NK-92 (cell line): ENCODE results near the gene DEAF1.

Experiments used
- DNase-seq: peaks from one replicate; lab custom pipeline; 2025; ENCODE audit not compliant: unreplicated experiment; lab: John Stamatoyannopoulos, UW

DEAF1 gene

DNA sequence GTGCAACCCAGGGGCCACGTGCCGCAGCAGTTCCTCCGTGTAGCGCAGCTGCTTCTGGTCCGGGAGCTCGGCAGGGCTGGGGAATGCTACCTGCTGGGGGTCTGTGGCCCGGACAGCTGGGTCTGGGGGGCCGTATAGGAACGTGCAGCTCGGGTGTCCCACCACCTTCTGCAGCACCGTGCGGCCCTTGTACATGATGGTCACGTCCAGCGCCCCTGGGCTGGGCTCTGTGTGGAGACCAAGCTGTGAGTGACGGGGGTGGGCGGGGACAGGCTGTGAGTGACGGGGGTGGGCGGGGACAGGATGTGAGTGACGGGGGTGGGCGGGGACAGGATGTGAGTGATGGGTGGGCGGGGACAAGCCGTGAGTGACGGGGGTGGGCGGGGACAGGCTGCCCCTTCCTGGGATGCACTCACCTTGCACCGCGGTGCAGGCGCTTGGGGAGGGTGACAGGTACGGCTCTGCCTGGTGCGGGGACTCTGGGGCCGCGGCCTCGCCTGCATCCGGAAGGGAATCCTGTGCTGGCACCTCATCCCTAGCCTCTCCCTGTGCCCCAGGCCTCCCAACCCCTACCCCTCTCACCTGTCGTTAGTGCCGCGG is 81.6 kb downstream of the DEAF1 start:
- peak; percentile 42 for DNase-seq

DNA sequence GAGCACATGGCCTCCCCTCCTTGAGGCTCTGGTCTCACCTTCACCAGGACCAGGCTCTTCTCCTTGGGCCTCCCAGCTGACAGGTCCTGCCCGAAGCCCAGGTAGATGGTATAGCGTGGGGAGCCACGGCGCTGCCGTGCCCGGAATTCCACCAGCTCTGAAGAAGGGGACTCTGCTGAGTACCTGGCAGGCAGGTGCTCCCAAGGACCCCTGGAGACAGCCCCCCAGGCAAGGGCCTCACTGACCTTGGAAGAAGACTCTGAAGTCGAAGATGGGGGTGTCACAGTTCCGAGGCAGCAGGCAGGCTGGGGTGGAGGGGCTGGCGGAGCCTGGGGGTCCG is 82.1 kb downstream of the DEAF1 start:
- DNase-seq: no peak

DNA sequence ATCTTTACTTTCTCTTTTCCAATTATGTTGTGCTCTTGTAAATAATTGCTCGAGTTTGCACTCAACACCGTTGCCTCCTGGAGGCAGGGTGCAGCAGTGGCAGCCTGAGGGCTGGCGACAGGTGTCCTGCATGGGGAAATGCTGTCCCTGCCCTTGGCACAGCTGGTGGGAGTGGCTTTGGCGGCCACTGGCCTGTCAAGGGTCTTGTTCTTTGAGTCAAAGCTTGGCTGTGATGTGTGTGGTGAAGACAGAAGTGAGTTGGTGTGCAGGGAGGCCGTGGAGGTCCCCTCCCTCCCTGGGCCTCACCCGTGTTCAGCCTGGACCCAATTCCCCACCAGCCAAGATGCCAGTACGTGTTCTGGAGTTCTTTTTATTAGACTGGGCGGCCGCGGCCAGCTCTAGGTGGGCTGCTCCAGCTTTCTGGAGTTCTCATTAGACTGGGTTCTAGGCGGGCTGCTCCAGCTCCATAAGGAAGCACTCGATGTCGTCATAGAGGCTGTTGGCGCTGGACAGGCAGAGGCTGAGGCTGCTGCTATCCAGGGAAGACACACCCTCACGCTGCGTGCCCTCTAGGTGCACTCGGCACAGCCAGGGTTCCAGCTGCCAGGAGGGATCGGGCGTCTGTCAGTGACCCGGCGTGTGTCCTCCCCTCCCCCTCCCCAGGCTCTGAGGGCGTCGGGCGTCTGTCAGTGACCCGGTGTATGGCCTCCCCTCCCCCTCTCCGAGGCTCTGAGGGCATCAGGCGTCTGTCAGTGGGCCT is 82.6 kb downstream of the DEAF1 start:
- no peak for DNase-seq

DNA sequence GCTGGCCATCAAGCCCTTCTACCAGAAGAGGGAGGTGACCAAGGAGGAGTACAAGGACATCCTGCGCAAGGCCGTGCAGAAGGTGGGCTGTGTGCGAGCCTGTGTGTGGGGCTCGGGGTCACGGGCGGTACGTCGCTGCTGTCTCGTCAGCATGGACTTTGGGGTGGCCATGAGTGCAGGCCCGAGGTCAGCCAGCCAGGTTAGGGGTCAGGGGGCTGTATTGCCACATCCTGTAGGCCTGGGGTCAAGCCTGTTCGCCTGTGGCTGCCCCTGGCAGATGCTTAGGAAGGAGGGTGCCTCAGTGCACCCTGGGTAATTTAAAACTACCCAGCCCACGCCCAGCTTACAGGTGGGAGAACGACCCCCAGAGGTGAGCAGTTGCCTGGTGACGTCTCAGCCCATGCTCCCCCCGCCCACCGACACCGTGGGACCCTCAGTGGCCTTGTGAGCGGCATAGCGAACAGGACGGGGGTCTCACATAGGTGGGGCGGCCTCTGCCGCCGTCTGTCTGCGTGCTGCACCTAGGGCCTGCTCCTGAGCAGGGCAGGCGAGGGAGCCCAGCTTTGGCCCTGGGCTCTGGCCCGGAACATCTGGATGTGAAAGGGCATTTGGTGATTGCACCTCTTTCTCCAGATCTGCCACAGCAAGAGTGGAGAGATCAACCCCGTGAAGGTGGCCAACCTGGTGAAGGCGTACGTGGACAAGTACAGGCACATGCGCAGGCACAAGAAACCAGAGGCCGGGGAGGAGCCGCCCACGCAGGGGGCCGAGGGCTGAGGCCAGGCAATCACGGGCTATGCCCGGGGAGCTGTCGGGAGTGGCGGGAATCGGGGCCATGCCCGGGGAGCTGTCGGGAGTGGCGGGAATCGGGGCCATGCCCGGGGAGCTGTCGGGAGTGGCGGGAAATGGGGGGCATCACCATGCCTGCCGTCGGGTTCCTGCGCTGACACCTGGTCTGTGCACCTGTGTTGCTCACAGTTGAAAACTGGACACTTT is 83.7 kb downstream of the DEAF1 start:
- no peak for DNase-seq

DNA sequence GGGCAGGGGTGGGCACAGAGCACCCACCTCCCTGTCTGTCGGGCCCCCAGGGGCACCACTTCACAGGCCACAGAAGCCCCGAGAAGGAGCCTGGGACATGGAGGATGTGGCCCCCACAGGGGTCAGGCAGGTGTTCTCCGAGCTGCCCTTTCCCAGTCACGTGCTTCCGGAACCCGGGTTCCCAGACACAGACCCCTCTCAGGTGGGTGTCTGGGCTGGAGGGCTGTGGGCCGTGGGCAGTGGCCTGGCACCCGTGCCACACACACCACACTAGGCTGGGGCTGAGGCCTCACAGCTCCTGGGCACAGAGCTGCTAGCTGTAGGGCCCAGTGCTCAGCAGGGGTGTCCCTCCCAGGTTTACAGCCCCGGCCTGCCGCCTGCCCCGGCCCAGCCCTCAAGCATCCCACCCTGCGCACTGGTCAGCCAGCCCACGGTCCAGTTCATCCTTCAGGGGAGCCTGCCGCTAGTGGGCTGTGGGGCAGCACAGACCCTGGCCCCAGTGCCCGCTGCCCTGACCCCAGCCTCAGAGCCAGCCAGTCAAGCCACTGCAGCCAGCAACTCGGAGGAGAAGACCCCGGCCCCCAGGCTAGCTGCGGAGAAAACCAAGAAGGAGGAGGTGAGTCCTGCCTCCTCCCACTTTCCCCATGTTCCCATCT is 84.7 kb downstream of the DEAF1 start:
- no peak for DNase-seq

DNA sequence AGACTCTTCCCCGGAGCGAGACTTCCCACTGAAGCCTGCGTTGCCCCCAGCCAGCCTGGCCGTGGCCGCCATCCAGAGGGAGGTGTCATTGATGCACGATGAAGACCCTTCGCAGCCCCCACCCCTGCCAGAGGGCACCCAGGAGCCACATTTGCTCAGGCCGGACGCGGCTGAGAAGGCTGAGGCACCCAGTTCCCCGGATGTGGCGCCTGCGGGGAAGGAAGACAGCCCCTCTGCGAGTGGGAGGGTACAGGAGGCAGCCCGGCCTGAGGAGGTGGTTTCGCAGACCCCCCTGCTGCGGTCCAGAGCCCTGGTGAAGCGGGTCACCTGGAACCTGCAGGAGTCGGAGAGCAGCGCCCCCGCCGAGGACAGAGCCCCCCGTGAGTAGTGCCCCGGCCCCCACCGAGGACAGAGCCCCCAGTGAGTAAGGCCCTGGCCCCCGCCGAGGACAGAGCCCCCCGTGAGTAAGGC is 85.6 kb downstream of the DEAF1 start:
- DNase-seq: no peak

DNA sequence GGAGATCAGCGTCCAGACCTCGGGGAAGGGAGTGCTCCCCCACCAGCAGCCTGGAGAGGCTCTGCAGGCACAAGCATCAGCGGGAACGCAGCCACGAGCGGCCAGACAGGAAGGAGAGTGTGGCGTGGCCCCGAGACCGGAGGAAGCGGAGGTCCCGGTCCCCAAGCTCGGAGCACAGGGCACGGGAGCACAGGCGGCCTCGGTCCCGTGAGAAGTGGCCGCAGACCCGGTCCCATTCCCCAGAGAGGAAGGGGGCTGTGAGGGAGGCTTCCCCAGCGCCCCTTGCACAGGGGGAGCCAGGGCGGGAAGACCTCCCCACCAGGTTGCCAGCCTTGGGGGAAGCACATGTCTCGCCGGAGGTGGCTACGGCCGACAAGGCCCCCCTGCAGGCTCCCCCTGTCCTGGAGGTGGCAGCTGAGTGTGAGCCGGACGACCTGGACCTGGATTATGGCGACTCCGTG is 86.2 kb downstream of the DEAF1 start:
- DNase-seq: no peak

DNA sequence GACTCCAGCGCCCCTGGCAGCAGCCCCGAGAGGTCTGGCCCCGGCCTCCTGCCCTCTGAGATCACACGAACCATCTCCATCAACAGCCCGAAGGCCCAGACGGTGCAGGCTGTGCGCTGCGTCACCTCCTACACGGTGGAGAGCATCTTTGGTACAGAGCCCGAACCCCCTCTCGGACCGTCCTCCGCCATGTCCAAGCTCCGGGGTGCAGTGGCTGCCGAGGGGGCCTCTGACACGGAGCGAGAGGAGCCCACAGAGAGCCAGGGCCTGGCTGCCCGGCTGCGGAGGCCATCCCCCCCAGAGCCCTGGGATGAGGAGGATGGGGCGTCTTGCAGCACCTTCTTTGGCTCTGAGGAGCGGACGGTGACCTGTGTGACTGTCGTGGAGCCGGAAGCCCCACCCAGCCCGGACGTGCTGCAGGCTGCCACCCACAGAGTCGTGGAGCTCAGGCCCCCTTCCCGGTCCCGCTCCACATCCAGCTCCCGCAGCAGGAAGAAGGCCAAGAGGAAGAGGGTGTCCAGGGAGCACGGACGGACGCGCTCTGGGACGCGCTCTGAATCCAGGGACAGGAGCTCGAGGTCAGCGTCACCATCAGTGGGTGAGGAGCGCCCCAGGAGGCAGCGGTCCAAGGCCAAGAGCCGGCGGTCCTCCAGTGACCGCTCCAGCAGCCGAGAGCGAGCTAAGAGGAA is 86.9 kb downstream of the DEAF1 start:
- no peak for DNase-seq

DNA sequence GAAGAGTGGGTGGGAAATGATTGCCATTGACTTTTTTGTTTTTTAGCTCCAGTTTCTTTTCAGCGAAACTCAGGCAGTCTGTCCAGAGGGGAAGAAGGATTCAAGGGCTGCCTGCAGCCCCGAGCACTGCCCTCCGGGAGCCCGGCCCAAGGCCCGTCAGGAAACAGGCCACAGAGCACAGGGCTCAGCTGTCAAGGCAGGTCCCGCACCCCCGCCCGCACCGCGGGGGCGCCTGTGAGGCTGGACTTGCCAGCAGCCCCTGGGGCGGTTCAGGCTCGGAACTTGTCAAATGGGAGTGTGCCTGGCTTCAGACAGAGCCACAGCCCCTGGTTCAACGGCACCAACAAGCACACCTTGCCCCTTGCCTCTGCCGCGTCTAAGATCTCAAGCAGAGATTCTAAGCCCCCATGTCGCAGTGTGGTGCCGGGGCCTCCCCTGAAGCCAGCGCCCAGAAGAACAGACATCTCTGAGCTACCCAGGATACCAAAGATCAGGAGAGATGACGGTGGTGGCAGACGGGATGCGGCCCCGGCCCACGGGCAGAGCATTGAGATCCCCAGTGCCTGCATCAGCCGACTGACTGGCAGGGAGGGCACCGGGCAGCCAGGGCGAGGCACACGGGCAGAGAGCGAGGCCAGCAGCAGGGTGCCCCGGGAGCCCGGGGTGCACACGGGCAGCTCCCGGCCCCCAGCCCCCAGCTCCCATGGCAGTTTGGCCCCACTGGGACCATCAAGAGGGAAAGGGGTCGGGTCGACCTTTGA is 87.8 kb downstream of the DEAF1 start:
- DNase-seq: no peak

DNA sequence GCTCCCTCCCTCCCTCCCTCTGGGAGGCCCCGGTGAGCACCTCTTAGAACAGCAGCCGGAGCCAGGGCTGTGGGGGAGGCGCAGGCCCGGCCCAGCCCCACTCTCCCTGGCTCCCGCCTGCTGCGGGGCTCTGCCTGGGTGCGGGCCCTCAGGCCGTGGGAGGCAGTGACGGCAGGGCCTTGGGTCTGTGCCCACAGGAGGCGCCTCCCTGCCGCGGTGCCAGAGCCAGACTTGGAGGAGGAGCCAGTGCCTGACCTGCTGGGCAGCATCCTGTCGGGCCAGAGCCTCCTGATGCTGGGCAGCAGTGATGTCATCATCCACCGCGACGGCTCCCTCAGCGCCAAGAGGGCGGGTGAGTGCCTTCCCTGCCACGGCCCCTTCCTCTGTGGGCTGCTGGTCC is 88.8 kb downstream of the DEAF1 start:
- no peak for DNase-seq

DNA sequence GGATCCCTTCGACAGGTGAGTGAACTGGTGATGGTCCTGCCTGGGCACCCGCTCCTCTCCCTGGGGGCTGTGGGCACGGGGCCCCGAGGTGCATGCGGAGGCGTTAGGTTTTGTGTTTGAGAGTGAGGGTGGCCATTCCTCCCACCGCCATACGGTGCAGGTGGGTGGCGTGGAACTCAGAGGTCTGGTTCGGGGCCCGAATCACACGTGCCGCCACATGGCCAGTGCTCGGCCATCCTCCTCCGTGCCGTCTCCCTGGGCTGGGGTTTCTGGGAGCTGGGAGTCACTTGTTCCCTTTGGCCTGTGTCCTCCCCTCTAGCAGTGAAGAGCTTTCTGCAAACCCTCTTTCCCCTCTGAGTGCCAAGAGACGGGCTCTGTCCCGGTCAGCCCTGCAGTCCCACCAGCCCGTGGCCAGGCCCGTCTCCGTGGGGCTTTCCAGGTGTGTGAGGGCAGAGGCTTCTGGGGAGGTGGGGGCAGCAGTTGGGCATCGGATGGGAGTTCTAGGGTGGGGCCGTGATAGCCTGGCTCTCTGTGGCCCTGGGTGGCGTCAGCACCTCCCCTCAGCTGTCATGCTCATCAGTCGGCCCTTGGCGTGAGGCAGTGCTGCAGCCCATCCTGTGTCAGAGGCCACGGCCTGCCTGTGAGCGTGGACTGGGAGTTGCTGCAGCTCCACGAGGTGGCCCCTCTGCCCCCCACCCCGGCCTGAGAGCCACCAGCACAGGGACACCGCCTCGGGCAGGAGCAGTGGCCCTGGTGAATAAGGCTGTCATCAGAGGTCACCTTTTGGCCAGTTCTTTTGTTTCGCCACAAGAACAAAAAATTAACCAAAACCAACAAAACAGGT is 89.5 kb downstream of the DEAF1 start:
- DNase-seq: no peak

DNA sequence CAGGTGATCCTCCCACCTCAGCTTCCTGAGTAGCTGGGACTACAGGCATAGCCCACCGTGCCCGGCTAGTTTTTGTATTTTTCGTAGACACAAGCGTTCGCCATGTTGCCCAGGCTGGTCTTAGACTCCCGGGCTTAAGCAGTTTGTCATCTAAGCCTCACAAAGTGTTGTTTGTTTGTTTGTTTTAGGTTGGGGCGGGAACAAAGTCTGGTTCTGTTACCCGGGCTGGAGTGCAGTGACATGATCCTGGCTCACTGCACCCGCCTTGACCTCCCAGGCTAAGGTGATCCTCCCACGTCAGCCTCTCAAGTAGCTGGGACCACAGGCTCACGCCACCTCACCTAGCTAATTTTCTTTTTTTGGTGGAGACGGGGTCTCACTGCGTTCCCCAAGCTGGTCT is 91.9 kb downstream of the DEAF1 start:
- DNase-seq: no peak

DNA sequence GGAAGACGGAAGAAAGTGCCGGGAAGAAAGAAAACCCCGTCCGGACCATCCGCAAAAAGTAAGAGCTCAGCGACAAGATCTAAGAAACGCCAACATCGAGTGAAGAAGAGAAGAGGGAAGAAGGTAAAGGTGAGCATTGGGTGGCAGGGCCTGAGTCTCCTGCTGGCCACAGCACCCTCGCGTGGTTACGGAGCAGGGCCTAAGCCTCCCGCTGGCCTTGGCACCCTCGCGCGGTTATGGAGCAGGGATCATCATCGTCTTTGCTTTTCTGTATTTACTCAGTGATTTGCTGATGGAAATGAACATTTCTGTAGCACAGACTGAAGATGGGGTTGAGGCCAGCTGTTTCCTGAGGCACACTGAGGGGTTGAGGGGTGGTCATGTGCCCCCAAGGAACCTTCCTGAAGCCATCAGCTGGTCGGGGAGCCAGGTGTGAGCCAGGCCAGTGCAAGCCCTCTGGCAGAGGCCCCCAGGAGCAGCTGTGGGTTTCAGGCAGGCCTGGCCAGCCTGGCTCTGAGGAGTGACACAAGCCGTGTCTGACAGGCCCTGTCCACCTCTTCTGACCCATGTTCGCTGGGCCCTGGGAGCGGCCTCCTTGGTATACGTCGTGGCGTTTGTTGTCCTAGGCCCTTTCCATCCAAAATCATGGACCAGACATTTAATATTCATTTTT is 93.3 kb downstream of the DEAF1 start:
- no peak for DNase-seq

DNA sequence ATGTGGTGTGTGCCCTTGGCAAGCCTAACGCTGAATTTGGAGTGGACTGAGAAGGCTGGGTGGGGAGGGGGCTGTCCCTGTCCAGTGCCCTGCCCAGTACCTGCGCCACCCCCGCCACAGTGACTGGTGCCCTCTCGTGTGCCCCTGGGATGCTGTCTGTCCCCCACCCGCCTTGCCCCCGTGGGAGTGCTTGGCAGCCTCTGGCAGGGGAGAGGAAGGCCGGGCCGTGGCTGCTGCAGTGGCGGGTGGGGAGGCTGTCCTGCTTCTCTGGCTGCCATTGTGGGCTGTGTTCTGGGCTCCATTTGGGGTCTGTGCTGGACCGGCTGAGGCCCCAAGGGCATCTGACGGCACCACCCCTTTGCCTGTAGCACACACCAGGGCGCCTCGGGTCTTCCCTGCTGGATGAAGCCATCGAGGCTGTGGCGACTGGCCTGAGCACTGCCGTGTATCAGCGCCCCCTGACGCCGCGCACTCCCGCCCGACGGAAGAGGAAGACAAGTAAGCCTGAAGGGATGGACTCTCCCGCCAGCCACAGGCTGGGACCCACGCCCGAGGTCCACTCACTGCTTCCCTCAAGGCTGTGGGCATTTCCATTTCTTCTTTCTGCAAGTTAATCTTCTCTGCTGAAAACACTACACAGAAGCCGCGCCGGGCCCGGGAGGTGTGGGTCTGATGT is 96.9 kb downstream of the DEAF1 start:
- no peak for DNase-seq

DNA sequence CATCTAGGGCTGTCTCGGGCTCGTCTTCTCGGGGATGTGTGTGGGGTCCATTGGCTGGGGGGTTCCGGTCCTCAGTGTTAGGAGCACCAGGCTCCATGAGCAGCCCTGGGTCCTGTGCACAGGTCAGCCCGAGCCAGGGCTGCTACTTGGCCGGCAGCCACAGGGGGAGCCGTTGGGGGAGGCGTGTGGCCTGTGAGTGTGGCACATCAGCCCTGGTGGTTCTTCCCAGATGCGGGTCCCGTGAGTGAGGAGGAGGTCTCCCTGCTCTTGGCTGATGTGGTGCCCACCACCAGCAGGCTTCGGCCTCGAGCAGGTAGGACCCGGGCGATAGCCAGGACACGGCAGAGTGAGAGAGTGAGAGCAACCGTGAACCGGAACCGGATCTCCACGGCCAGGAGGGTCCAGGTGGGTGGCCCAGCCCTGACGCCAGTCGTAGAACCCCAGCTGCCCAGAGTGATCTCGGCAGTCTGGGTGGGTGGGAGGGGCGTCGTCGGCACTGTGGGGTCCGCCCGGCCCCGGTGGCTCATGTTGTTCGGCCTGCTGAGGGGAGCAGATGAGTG is 97.8 kb downstream of the DEAF1 start:
- no peak for DNase-seq

DNA sequence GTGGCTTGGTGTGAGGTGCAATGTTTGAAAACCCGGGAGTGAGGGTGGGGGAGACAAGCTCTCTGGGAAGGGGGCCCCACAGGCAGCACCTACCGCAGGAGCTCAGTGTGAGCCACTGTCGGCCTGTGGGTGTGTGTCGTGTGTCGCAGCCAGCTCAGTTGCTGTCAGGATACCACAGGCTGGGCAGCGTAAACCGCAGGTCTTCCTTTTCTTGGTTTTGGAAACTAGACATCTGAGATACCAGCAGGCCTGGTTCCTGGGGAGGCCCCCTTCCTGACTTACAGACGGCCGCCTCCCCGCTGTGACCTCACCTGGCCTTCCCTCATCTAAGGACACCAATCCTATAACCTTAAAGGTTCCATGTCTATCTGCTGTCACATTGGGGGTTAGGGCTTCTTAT is 98.6 kb downstream of the DEAF1 start:
- no peak for DNase-seq

DNA sequence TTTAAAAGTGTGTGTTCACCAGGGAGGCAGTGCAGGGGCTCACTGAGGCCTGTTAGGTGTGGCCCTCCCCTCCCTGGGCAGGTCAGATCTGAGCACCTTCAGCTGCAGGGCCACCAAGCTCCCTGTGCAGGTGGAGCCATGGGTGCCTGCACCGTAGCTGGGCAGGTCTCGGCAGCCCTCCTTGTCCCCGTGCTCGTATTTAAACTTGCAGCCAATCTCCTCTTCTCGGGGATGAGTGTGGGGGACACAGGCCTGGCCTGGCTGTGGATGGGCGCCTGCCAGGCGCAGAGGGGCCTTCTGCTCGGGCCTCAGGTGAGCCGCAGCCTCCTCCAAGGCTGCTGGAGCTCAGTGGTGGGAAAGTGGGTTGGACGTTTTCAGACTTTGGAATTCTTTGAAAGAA is 99.6 kb downstream of the DEAF1 start:
- no peak for DNase-seq
